ENCODE measurements around the gene JAKMIP2. TPM values are rescaled to one million over a fixed set of nuclear protein-coding genes. Genes with fewer than 3 reads are reported as not detected.
"Not testable (repeated sequence)": the region's sequence is repeated elsewhere in the genome, so short reads cannot be mapped to it uniquely, and the experiment has no call there.

Gene JAKMIP2
- total and polyA plus RNA-seq, 4 donors: 0.93 to 3.8 (median 2.1) TPM

DNA sequence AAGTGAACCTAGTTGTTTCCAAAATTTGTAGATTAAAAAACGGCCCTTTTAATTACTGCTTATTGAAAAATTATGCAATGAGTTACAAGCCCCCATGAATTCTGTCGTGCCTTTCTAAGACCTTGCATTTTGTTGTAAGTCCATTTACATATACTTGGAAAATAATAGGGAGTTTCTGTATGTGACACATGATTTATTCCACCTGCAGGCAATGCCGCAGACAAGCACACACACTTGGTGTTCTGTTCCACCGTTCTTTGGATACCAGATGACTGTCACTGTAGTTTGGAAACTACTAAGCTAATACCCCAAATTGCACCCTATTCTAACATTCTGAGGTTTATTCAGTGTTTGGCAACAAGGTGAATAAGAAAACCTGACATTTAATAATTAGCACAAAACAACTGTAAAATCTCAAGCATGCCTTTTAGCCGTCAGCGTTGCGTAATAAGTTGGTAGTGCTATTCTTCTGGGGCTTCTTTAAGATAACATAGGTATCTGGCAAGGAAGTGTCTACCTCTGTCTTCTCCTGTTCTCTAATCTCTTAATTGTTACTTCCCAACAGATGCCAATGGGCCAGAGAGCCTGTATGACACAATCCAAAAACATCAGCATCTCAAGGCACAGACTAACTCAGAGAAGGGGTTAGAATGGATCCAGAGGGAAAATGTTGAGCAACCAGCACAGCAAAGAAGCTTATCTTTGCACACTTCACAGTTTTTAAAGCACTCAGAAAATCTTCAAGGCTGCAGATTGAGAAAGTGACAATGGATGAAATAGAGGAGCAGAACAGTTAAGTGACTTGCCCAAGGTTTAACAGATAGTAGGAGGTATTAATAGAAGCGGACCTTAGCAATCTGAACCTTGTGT, 224.4 kb downstream of the JAKMIP2 start:
- Histone ChIP-seq H3K9ac (ENCODE audit: insufficient read depth in 1 of 2, low read length in 2 of 2) (no peak overlapping the region), H3K9me3 (ENCODE audit: control insufficient read depth in 4 of 4, insufficient read depth in 3 of 4, low read length in 3 of 4) (no peaks in the 10 kb centered on the region), H3K36me3 (ENCODE audit: control insufficient read depth in 4 of 4, insufficient read depth in 4 of 4, low read length in 4 of 4) (no peaks in the 10 kb centered on the region), H3K27me3 (ENCODE audit: control insufficient read depth in 3 of 3, insufficient read depth in 3 of 3, low read length in 2 of 3) (no peaks in the 10 kb centered on the region), H3K4me1 (ENCODE audit: control insufficient read depth in 5 of 5, insufficient read depth in 5 of 5, low read length in 5 of 5) (peaks cover 0 to 27% (median 5%) of the 10 kb centered on the region in 5 donors), H3K27ac (ENCODE audit: low read depth in 1 of 2, low read length in 1 of 2) (no peak overlapping the region), H3K4me3 (no peak overlapping the region)
- WGBS, 2 donors: 71 to 80% methylated on average over 8 of the region's 8 CpGs
- TF ChIP-seq CTCF (IDR thresholded peaks at IDR 0.05; ENCODE audit: control extremely low read depth, extremely low read depth): no peak
- ATAC-seq (ENCODE audit: insufficient read depth, low FRiP score) (no peak), DNase-seq (peak; percentile 16 to 81 (median 77))

- ATAC-seq (ENCODE audit: insufficient read depth, low FRiP score) (no peak), DNase-seq (no peak)
- no peak overlapping the region for H3K9ac ChIP-seq (ENCODE audit: insufficient read depth in 1 of 2, low read length in 2 of 2)
- H3K27me3 ChIP-seq (ENCODE audit: control insufficient read depth in 3 of 3, insufficient read depth in 3 of 3, low read length in 2 of 3): no peaks in the 10 kb centered on the region
- 70 to 75% methylated on average over 7 of the region's 7 CpGs for WGBS, 2 donors
- no peaks in the 10 kb centered on the region for H3K9me3 ChIP-seq (ENCODE audit: control insufficient read depth in 4 of 4, insufficient read depth in 3 of 4, low read length in 3 of 4)
- no peaks in the 10 kb centered on the region for H3K36me3 ChIP-seq (ENCODE audit: control insufficient read depth in 4 of 4, insufficient read depth in 4 of 4, low read length in 4 of 4)
- H3K4me1 ChIP-seq (ENCODE audit: control insufficient read depth in 5 of 5, insufficient read depth in 5 of 5, low read length in 5 of 5): peaks cover 0 to 27% (median 9%) of the 10 kb centered on the region in 5 donors
- no peak for TF ChIP-seq CTCF (IDR thresholded peaks at IDR 0.05; ENCODE audit: control extremely low read depth, extremely low read depth)
- H3K27ac ChIP-seq (ENCODE audit: low read depth in 1 of 2, low read length in 1 of 2): no peak overlapping the region
- H3K4me3 ChIP-seq: no peak overlapping the region
Measured at GRCh38 chr5:147555176-147555575, 227.4 kb downstream of the JAKMIP2 start.

DNA sequence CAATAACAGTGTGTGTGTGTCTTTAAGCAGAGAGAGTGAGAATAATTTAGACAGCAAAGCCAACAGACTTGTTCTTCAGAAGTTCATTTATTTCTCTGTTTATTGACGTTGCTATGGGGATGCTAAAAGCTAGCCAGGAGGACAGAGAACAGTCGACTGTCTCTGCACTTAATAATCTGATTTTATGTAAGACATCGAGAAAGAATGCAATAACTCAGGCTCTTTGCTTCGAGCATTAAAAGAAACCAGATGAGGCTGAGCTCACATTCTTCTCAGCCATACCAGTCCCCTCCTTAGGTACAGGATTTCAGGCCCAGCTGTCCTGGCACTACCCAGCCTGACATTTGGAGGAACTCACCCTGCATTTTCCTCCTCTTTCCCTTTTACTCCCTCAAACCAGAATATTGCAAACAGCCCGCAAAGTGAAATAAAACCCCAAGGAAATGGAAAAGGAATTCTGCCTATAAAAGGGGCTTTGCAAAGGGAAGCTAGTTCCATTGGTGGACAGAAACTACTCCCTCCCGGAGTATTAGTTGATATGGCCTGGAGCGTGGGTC, 228.2 kb downstream of the JAKMIP2 start:
- DNase-seq (peak; percentile 47 to 89 (median 85)), ATAC-seq (ENCODE audit: insufficient read depth, low FRiP score) (peak; percentile 56)
- no peak for TF ChIP-seq CTCF (IDR thresholded peaks at IDR 0.05; ENCODE audit: control extremely low read depth, extremely low read depth)
- 43 to 56% methylated on average over 7 of the region's 7 CpGs for WGBS, 2 donors
- Histone ChIP-seq H3K27ac (ENCODE audit: low read depth in 1 of 2, low read length in 1 of 2) (peak overlapping the region in 1 of 2 donors; percentile 90), H3K9ac (ENCODE audit: insufficient read depth in 1 of 2, low read length in 2 of 2) (peak overlapping the region in 1 of 2 donors; percentile 20), H3K36me3 (ENCODE audit: control insufficient read depth in 4 of 4, insufficient read depth in 4 of 4, low read length in 4 of 4) (no peaks in the 10 kb centered on the region), H3K4me3 (peak overlapping the region; percentile 9), H3K9me3 (ENCODE audit: control insufficient read depth in 4 of 4, insufficient read depth in 3 of 4, low read length in 3 of 4) (no peaks in the 10 kb centered on the region), H3K4me1 (ENCODE audit: control insufficient read depth in 5 of 5, insufficient read depth in 5 of 5, low read length in 5 of 5) (peaks cover 0 to 27% (median 9%) of the 10 kb centered on the region in 5 donors), H3K27me3 (ENCODE audit: control insufficient read depth in 3 of 3, insufficient read depth in 3 of 3, low read length in 2 of 3) (no peaks in the 10 kb centered on the region)

DNA sequence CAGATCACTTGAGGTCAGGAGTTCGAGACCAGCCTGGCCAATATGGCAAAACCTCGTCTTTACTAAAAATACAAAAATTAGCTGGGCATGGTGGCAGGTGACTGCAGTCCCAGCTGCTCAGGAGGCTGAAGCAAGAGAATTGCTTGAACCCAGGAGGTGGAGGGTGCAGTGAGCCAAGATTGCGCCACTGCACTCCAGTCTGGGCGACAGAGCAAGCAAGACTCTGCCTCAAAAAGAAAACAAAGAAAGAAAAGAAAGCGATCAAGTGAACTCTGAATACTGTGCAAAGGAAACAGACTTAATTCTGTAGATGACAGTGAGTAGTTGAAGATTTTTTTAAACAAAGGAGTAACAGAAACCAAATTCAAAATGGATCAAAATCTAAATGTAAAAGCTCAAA, 228.7 kb downstream of the JAKMIP2 start:
- H3K4me1 ChIP-seq (ENCODE audit: control insufficient read depth in 5 of 5, insufficient read depth in 5 of 5, low read length in 5 of 5): peaks cover 0 to 24% (median 9%) of the 10 kb centered on the region in 5 donors
- not testable (repeated sequence) for H3K9me3 ChIP-seq (ENCODE audit: control insufficient read depth in 4 of 4, insufficient read depth in 3 of 4, low read length in 3 of 4); H3K36me3 ChIP-seq (ENCODE audit: control insufficient read depth in 4 of 4, insufficient read depth in 4 of 4, low read length in 4 of 4); H3K4me3 ChIP-seq; ATAC-seq (ENCODE audit: insufficient read depth, low FRiP score); DNase-seq; H3K27me3 ChIP-seq (ENCODE audit: control insufficient read depth in 3 of 3, insufficient read depth in 3 of 3, low read length in 2 of 3)
- H3K27ac ChIP-seq (ENCODE audit: low read depth in 1 of 2, low read length in 1 of 2): peak overlapping the region in 1 of 2 donors; percentile 36
- H3K9ac ChIP-seq (ENCODE audit: insufficient read depth in 1 of 2, low read length in 2 of 2): peak overlapping the region in 1 of 2 donors; percentile 20
- whole genome bisulfite sequencing, 2 donors: 63% methylated on average over 5 of the region's 5 CpGs

Data from lung (tissue), 12 donors.